Erythroblast (primary cell): Measurements from ENCODE around the gene ALDH2.
"Not testable (repeated sequence)": the region's sequence is repeated elsewhere in the genome, so short reads cannot be mapped to it uniquely, and the experiment has no call there.

ENCODE experiments used
- GATA1 ChIP-seq: IDR thresholded peaks from 2 replicates; pipeline ENCODE4 v1.6.1; 2011; ENCODE audit warnings: low read depth, mild to moderate bottlenecking, control low read depth, low read length, moderate library complexity
- POLR2A ChIP-seq: IDR thresholded peaks from 2 replicates; pipeline ENCODE4 v1.6.1; 2011; ENCODE audit warnings: mild to moderate bottlenecking, low read length

DNA sequence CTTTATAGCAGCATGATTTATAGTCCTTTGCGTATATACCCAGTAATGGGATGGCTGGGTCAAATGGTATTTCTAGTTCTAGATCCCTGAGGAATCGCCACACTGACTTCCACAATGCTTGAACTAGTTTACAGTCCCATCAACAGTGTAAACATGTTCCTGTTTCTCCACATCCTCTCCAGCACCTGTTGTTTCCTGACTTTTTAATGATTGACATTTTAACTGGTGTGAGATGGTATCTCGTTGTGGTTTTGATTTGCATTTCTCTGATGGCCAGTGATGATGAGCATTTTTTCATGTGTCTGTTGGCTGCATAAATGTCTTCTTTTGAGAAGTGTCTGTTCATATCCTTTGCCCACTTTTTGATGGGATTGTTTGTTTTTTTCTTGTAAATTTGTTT is 62.9 kb downstream of the ALDH2 start:
- not testable (repeated sequence) for TF ChIP-seq POLR2A, GATA1
